ENCODE measurements around the gene POU2AF1. TPM values are rescaled to one million over a fixed set of nuclear protein-coding genes. Genes with fewer than 3 reads are reported as not detected.
A peak's percentile ranks its signal among the peaks of the same experiment; 100 is the strongest.

Gene POU2AF1
- total and polyA plus RNA-seq, 2 experiments from 2014 or later: not detected

- no peak for TF ChIP-seq ZNF114 (CRISPR knock-in tag; IDR thresholded peaks at IDR 0.05)
- no peak for TF ChIP-seq STAT1 (IDR thresholded peaks at IDR 0.05; ENCODE audit: unreplicated experiment)
- TF ChIP-seq EZH2 (IDR thresholded peaks at IDR 0.05; ENCODE audit: low read depth, unreplicated experiment): no peak
- TF ChIP-seq POLR2AphosphoS5 (IDR thresholded peaks at IDR 0.05; ENCODE audit: low read depth): no peak
- no peak for TF ChIP-seq EZH2phosphoT487 (IDR thresholded peaks at IDR 0.05; ENCODE audit: unreplicated experiment)
These were observed 31.9 kb downstream of the POU2AF1 start (continued) for GRCh38 chr11:111347002-111347722.

- no peaks in the 10 kb centered on the region for H3K79me2 ChIP-seq (replicated peaks; ENCODE audit: insufficient read depth)
- peak overlapping the region; percentile 87; the same call in 1 of the 2 replicates for H2AFZ ChIP-seq
- no peak overlapping the region for H3K4me3 ChIP-seq
- H3K27ac ChIP-seq (ENCODE audit: low read depth): no peak overlapping the region
- 0 out of 2 replicates have a peak, but pooled peaks cover 3% of the 10 kb centered on the region for H3K9me2 ChIP-seq (ENCODE audit: insufficient read depth)
- H4K20me1 ChIP-seq (replicated peaks; ENCODE audit: insufficient read depth): no peaks in the 10 kb centered on the region
- Mint-ChIP-seq H3K27ac (peak overlapping the region; percentile 47), H3K4me3 (no peak overlapping the region), H3K4me1 (no peaks in the 10 kb centered on the region), H3K36me3 (ENCODE audit: low read depth) (peaks cover 4% of the 10 kb centered on the region; the same call in 1 of the 3 replicates), H3K27me3 (ENCODE audit: insufficient read depth, low read depth, poor library complexity) (no peaks in the 10 kb centered on the region), H3K9me3 (peaks cover 9% of the 10 kb centered on the region; the same call in 1 of the 3 replicates)
- no peak for ATAC-seq
- no peak for DNase-seq (ENCODE audit: low spot score)
- no peak overlapping the region for H3K4me2 ChIP-seq
- H3K4me1 ChIP-seq (ENCODE audit: insufficient read depth): no peaks in the 10 kb centered on the region
- H3K27me3 ChIP-seq (ENCODE audit: insufficient read depth): no peaks in the 10 kb centered on the region
- no peaks in the 10 kb centered on the region for H3F3A ChIP-seq (replicated peaks; ENCODE audit: low read depth)
- H3K36me3 ChIP-seq (ENCODE audit: insufficient read depth): no peaks in the 10 kb centered on the region
- TF ChIP-seq ZNF331 (CRISPR knock-in tag; IDR thresholded peaks at IDR 0.05; ENCODE audit: low read depth): no peak
- TF ChIP-seq, protein P1, sequence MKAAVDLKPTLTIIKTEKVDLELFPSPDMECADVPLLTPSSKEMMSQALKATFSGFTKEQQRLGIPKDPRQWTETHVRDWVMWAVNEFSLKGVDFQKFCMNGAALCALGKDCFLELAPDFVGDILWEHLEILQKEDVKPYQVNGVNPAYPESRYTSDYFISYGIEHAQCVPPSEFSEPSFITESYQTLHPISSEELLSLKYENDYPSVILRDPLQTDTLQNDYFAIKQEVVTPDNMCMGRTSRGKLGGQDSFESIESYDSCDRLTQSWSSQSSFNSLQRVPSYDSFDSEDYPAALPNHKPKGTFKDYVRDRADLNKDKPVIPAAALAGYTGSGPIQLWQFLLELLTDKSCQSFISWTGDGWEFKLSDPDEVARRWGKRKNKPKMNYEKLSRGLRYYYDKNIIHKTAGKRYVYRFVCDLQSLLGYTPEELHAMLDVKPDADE (IDR thresholded peaks at IDR 0.05): no peak
- TF ChIP-seq EZH2 (IDR thresholded peaks at IDR 0.05; ENCODE audit: low read depth, unreplicated experiment): no peak
- TF ChIP-seq, protein P2, sequence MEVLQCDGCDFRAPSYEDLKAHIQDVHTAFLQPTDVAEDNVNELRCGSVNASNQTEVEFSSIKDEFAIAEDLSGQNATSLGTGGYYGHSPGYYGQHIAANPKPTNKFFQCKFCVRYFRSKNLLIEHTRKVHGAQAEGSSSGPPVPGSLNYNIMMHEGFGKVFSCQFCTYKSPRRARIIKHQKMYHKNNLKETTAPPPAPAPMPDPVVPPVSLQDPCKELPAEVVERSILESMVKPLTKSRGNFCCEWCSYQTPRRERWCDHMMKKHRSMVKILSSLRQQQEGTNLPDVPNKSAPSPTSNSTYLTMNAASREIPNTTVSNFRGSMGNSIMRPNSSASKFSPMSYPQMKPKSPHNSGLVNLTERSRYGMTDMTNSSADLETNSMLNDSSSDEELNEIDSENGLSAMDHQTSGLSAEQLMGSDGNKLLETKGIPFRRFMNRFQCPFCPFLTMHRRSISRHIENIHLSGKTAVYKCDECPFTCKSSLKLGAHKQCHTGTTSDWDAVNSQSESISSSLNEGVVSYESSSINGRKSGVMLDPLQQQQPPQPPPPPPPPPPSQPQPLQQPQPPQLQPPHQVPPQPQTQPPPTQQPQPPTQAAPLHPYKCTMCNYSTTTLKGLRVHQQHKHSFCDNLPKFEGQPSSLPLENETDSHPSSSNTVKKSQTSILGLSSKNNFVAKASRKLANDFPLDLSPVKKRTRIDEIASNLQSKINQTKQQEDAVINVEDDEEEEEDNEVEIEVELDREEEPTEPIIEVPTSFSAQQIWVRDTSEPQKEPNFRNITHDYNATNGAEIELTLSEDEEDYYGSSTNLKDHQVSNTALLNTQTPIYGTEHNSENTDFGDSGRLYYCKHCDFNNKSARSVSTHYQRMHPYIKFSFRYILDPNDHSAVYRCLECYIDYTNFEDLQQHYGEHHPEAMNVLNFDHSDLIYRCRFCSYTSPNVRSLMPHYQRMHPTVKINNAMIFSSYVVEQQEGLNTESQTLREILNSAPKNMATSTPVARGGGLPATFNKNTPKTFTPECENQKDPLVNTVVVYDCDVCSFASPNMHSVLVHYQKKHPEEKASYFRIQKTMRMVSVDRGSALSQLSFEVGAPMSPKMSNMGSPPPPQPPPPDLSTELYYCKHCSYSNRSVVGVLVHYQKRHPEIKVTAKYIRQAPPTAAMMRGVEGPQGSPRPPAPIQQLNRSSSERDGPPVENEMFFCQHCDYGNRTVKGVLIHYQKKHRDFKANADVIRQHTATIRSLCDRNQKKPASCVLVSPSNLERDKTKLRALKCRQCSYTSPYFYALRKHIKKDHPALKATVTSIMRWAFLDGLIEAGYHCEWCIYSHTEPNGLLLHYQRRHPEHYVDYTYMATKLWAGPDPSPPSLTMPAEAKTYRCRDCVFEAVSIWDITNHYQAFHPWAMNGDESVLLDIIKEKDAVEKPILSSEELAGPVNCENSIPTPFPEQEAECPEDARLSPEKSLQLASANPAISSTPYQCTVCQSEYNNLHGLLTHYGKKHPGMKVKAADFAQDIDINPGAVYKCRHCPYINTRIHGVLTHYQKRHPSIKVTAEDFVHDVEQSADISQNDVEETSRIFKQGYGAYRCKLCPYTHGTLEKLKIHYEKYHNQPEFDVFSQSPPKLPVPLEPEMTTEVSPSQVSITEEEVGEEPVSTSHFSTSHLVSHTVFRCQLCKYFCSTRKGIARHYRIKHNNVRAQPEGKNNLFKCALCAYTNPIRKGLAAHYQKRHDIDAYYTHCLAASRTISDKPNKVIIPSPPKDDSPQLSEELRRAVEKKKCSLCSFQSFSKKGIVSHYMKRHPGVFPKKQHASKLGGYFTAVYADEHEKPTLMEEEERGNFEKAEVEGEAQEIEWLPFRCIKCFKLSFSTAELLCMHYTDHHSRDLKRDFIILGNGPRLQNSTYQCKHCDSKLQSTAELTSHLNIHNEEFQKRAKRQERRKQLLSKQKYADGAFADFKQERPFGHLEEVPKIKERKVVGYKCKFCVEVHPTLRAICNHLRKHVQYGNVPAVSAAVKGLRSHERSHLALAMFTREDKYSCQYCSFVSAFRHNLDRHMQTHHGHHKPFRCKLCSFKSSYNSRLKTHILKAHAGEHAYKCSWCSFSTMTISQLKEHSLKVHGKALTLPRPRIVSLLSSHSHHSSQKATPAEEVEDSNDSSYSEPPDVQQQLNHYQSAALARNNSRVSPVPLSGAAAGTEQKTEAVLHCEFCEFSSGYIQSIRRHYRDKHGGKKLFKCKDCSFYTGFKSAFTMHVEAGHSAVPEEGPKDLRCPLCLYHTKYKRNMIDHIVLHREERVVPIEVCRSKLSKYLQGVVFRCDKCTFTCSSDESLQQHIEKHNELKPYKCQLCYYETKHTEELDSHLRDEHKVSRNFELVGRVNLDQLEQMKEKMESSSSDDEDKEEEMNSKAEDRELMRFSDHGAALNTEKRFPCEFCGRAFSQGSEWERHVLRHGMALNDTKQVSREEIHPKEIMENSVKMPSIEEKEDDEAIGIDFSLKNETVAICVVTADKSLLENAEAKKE (CRISPR knock-in tag; IDR thresholded peaks at IDR 0.05): no peak
- no peak for TF ChIP-seq CREB1 (CRISPR knock-in tag; IDR thresholded peaks at IDR 0.05; ENCODE audit: low read depth)
- TF ChIP-seq ZNF114 (CRISPR knock-in tag; IDR thresholded peaks at IDR 0.05): no peak
- no peak for TF ChIP-seq JUNB (IDR thresholded peaks at IDR 0.05; ENCODE audit: unreplicated experiment)
- TF ChIP-seq STAT1 (IDR thresholded peaks at IDR 0.05; ENCODE audit: unreplicated experiment): no peak
- no peak for TF ChIP-seq REST (IDR thresholded peaks at IDR 0.05; ENCODE audit: unreplicated experiment)
- TF ChIP-seq EZH2phosphoT487 (IDR thresholded peaks at IDR 0.05; ENCODE audit: unreplicated experiment): no peak
- TF ChIP-seq POLR2AphosphoS5 (IDR thresholded peaks at IDR 0.05; ENCODE audit: low read depth): no peak
These were observed 35.0 kb downstream of the POU2AF1 start for GRCh38 chr11:111344032-111344431.

All from GM23338 (cell line).